CMK (cell line): ENCODE measurements around the gene USP32.
A peak's percentile ranks its signal among the peaks of the same experiment; 100 is the strongest.
"Not testable (repeated sequence)": the region's sequence is repeated elsewhere in the genome, so short reads cannot be mapped to it uniquely, and the experiment has no call there.

Source experiments
- DNase-seq: peaks from one replicate; pipeline ENCODE4 v3.0.0-alpha.2; 2010; ENCODE audit warnings: low read depth

Gene USP32

GRCh38 chr17:60333072-60333471 is 58.9 kb downstream of the USP32 start:
- DNase-seq: not testable (repeated sequence)

GRCh38 chr17:60332574-60332973 is 59.4 kb downstream of the USP32 start:
- DNase-seq: no peak

- DNase-seq: no peak
Observed at GRCh38 chr17:60330731-60331130, 61.2 kb downstream of the USP32 start.

GRCh38 chr17:60328679-60329078 is 63.3 kb downstream of the USP32 start:
- no peak for DNase-seq

- no peak for DNase-seq
Observed at GRCh38 chr17:60327901-60328273, 64.0 kb downstream of the USP32 start.

GRCh38 chr17:60327134-60327900 is 64.6 kb downstream of the USP32 start:
- DNase-seq: no peak

- DNase-seq: no peak
Observed at GRCh38 chr17:60326702-60327101, 65.2 kb downstream of the USP32 start.

GRCh38 chr17:60325730-60326524 is 66.0 kb downstream of the USP32 start:
- DNase-seq: no peak

- DNase-seq: no peak
Observed at GRCh38 chr17:60323754-60324153, 68.2 kb downstream of the USP32 start.

GRCh38 chr17:60322056-60322387 is 69.9 kb downstream of the USP32 start:
- DNase-seq: no peak

- DNase-seq: no peak
Observed at GRCh38 chr17:60321336-60322055, 70.4 kb downstream of the USP32 start.

- DNase-seq: no peak
Observed at GRCh38 chr17:60318830-60319229, 73.1 kb downstream of the USP32 start.

- no peak for DNase-seq
Observed at GRCh38 chr17:60318326-60318725, 73.6 kb downstream of the USP32 start.

- peak; percentile 22 for DNase-seq
Observed at GRCh38 chr17:60315650-60316049, 76.3 kb downstream of the USP32 start.

- DNase-seq: not testable (repeated sequence)
Observed at GRCh38 chr17:60314900-60315299, 77.0 kb downstream of the USP32 start.

- DNase-seq: no peak
Observed at GRCh38 chr17:60314423-60314822, 77.5 kb downstream of the USP32 start.

GRCh38 chr17:60311936-60312335 is 80.0 kb downstream of the USP32 start:
- no peak for DNase-seq

- no peak for DNase-seq
Observed at GRCh38 chr17:60311186-60311585, 80.7 kb downstream of the USP32 start.

- peak; percentile 9 for DNase-seq
Observed at GRCh38 chr17:60305141-60305540, 86.8 kb downstream of the USP32 start.

GRCh38 chr17:60304502-60304901 is 87.4 kb downstream of the USP32 start:
- DNase-seq: no peak

GRCh38 chr17:60303406-60304099 is 88.4 kb downstream of the USP32 start:
- no peak for DNase-seq

GRCh38 chr17:60301649-60302048 is 90.3 kb downstream of the USP32 start:
- DNase-seq: no peak
